HEK293 (cell line): ENCODE results near the gene AP1B1.

ENCODE experiments used
- CTCF ChIA-PET: fragments of 350-600 bp; formaldehyde crosslinking; extraction: SDS; loops from one replicate; lab custom pipeline; 2021; ENCODE audit warnings: antibody characterized with exemption; lab: Yijun Ruan, JAX
- POLR2A ChIA-PET: fragments of 300-600 bp; formaldehyde crosslinking; extraction: SDS; loops from one replicate; lab custom pipeline; 2020; ENCODE audit warnings: antibody characterized with exemption, inconsistent platforms; lab: Yijun Ruan, JAX
- H3K27ac ChIP-seq: fragments of 200-500 bp; sonication (Bioruptor generic); 2 replicates; pipeline ENCODE4 v1.5.1; 2014; ENCODE audit warnings: low read depth, low read length, control low read depth, inconsistent platforms; ENCODE audit errors: extremely low read depth
- H3K36me3 ChIP-seq, 2 experiments: fragments of 200-500 bp in 1 of 2; sonication (Bioruptor generic) in 1 of 2; 1 replicate in 1 of 2; 2 replicates in 1 of 2; pipeline ENCODE4 v1.5.1; 2014 to 2017; ENCODE audit warnings: inconsistent platforms in 2 of 2, low read length in 2 of 2; ENCODE audit not compliant: control insufficient read depth in 2 of 2, insufficient read depth in 1 of 2
- H3K4me1 ChIP-seq: fragments of 200-500 bp; sonication (Bioruptor generic); 2 replicates; pipeline ENCODE4 v1.5.1; 2014; ENCODE audit warnings: mild to moderate bottlenecking, low read length, inconsistent platforms; ENCODE audit not compliant: control insufficient read depth, insufficient read depth
- H3K4me3 ChIP-seq: 2 replicates; pipeline ENCODE4 v1.5.1; 2011; ENCODE audit warnings: low read depth, mild to moderate bottlenecking, control low read depth, low read length, moderate library complexity
- H3K9me3 ChIP-seq: fragments of 200-500 bp; sonication (Bioruptor generic); 2 replicates; pipeline ENCODE4 v1.5.1; 2014; ENCODE audit warnings: low read depth, low read length, inconsistent platforms; ENCODE audit not compliant: control insufficient read depth, insufficient read depth
- GLI4 ChIP-seq: fragments of 450-650 bp; formaldehyde crosslinking; IDR thresholded peaks from 2 replicates; pipeline ENCODE4 v1.5.1; 2016; ENCODE audit warnings: missing biosample characterization, missing genetic modification characterization
- INSM2 ChIP-seq: fragments of 450-650 bp; formaldehyde crosslinking; IDR thresholded peaks from 2 replicates; pipeline ENCODE4 v1.5.1; 2016; ENCODE audit warnings: missing biosample characterization, missing genetic modification characterization
- SALL2 ChIP-seq: fragments of 450-650 bp; formaldehyde crosslinking; IDR thresholded peaks from 2 replicates; pipeline ENCODE4 v1.5.0; 2017; ENCODE audit warnings: missing biosample characterization, mild to moderate bottlenecking, missing genetic modification characterization, borderline replicate concordance
- SP7 ChIP-seq: fragments of 450-650 bp; formaldehyde crosslinking; IDR thresholded peaks from 2 replicates; pipeline ENCODE4 v1.5.1; 2016; ENCODE audit warnings: missing biosample characterization, missing genetic modification characterization
- ZBTB17 ChIP-seq: fragments of 450-650 bp; formaldehyde crosslinking; IDR thresholded peaks from 2 replicates; pipeline ENCODE4 v1.5.1; 2016; ENCODE audit warnings: missing biosample characterization, missing genetic modification characterization
- ZBTB48 ChIP-seq: fragments of 450-650 bp; formaldehyde crosslinking; IDR thresholded peaks from 2 replicates; pipeline ENCODE4 v1.5.1; 2016; ENCODE audit warnings: missing biosample characterization, missing genetic modification characterization
- ZNF121 ChIP-seq: fragments of 450-650 bp; formaldehyde crosslinking; IDR thresholded peaks from 2 replicates; pipeline ENCODE4 v1.5.1; 2016; ENCODE audit warnings: missing biosample characterization, missing genetic modification characterization
- ZNF175 ChIP-seq: fragments of 450-650 bp; formaldehyde crosslinking; IDR thresholded peaks from 2 replicates; pipeline ENCODE4 v1.5.1; 2016; ENCODE audit warnings: missing biosample characterization, missing genetic modification characterization
- ZNF223 ChIP-seq: fragments of 450-650 bp; formaldehyde crosslinking; IDR thresholded peaks from 2 replicates; pipeline ENCODE4 v1.5.1; 2016; ENCODE audit warnings: missing biosample characterization, missing genetic modification characterization
- ZNF416 ChIP-seq: fragments of 450-650 bp; formaldehyde crosslinking; IDR thresholded peaks from 2 replicates; pipeline ENCODE4 v1.5.1; 2016; ENCODE audit warnings: missing biosample characterization, missing genetic modification characterization
- ZNF571 ChIP-seq: fragments of 450-650 bp; formaldehyde crosslinking; IDR thresholded peaks from 2 replicates; pipeline ENCODE4 v1.5.0; 2017; ENCODE audit warnings: missing biosample characterization, missing genetic modification characterization
- ZNF600 ChIP-seq: fragments of 450-650 bp; formaldehyde crosslinking; IDR thresholded peaks from 2 replicates; pipeline ENCODE4 v1.5.1; 2016; ENCODE audit warnings: missing biosample characterization, missing genetic modification characterization
- ZNF623 ChIP-seq: fragments of 450-650 bp; formaldehyde crosslinking; IDR thresholded peaks from 2 replicates; pipeline ENCODE4 v1.5.1; 2016; ENCODE audit warnings: missing biosample characterization, missing genetic modification characterization
- ZNF624 ChIP-seq: fragments of 450-650 bp; formaldehyde crosslinking; IDR thresholded peaks from 2 replicates; pipeline ENCODE4 v1.5.1; 2017; ENCODE audit warnings: missing biosample characterization, missing genetic modification characterization
- ZNF670 ChIP-seq: fragments of 450-650 bp; formaldehyde crosslinking; IDR thresholded peaks from 2 replicates; pipeline ENCODE4 v1.5.1; 2016; ENCODE audit warnings: missing biosample characterization, missing genetic modification characterization, low read depth
- ZNF701 ChIP-seq: fragments of 450-650 bp; formaldehyde crosslinking; IDR thresholded peaks from 2 replicates; pipeline ENCODE4 v1.5.1; 2016; ENCODE audit warnings: missing biosample characterization, missing genetic modification characterization
- ZNF747 ChIP-seq: fragments of 450-650 bp; formaldehyde crosslinking; IDR thresholded peaks from 2 replicates; pipeline ENCODE4 v1.5.1; 2016; ENCODE audit warnings: missing biosample characterization, missing genetic modification characterization
- ZNF776 ChIP-seq: fragments of 450-650 bp; formaldehyde crosslinking; IDR thresholded peaks from 2 replicates; pipeline ENCODE4 v1.5.0; 2017; ENCODE audit warnings: missing biosample characterization, missing genetic modification characterization, borderline replicate concordance
- ZNF777 ChIP-seq: fragments of 450-650 bp; formaldehyde crosslinking; IDR thresholded peaks from 2 replicates; pipeline ENCODE4 v1.5.1; 2017; ENCODE audit warnings: missing biosample characterization, missing genetic modification characterization, borderline replicate concordance
- ZNF843 ChIP-seq: fragments of 450-650 bp; formaldehyde crosslinking; IDR thresholded peaks from 2 replicates; pipeline ENCODE4 v1.5.1; 2016; ENCODE audit warnings: missing biosample characterization, missing genetic modification characterization
- TF ChIP-seq, protein P1 (sequence below): fragments of 450-650 bp; formaldehyde crosslinking; conservative IDR thresholded peaks from 2 replicates; pipeline ENCODE4 v1.5.1; 2016; ENCODE audit warnings: low read depth, missing biosample characterization, missing genetic modification characterization
- TF ChIP-seq, protein P2 (sequence below): fragments of 450-650 bp; formaldehyde crosslinking; IDR thresholded peaks from 2 replicates; pipeline ENCODE4 v1.5.1; 2016; ENCODE audit warnings: missing biosample characterization, missing genetic modification characterization
- TF ChIP-seq, protein P3 (sequence below): fragments of 450-650 bp; formaldehyde crosslinking; IDR thresholded peaks from 2 replicates; pipeline ENCODE4 v1.5.1; 2016; ENCODE audit warnings: missing biosample characterization, missing genetic modification characterization
- TF ChIP-seq, protein P4 (sequence below): fragments of 450-650 bp; formaldehyde crosslinking; IDR thresholded peaks from 2 replicates; pipeline ENCODE4 v1.5.1; 2016; ENCODE audit warnings: missing biosample characterization, missing genetic modification characterization, borderline replicate concordance

The AP1B1 gene

DNA sequence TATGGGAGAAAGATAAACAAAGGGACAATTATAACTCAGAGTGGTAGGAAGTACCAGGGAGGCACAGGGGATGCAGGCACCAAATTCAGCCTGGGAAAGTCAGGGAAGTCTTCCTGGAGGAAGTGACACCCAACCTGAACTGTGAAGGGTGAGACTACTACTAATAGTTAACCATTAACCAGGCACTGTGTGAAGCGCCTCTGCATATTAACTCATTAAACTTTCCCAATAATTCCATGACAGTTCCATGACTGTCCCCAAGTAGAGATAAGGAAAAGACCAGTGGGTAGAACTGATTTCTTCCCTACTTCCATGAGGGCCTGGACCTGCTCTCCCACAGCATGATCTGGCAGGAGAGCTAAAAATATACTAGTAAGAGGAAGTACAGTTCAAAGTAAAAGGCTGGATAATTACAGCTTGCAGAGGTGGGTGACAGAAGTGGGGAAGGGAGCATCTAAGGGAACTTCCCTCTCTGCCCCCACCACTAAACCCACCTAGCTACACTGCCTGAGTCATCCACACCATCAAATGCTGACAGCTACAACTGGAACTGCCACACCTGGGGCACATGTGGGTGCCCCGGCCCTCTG, 4.7 kb upstream of the AP1B1 start (continued):
- TF ChIP-seq ZNF624 (tag by site-specific recombination) (no peak), ZNF623 (tag by site-specific recombination) (no peak), ZNF416 (tag by site-specific recombination) (no peak), SALL2 (no peak), ZNF600 (tag by site-specific recombination) (no peak), INSM2 (tag by site-specific recombination) (no peak), ZNF121 (tag by site-specific recombination) (no peak), SP7 (tag by site-specific recombination) (peak; percentile 54; the same call in 1 of the 2 replicates), ZNF701 (tag by site-specific recombination) (no peak), ZNF670 (no peak)
- TF ChIP-seq, protein P1, sequence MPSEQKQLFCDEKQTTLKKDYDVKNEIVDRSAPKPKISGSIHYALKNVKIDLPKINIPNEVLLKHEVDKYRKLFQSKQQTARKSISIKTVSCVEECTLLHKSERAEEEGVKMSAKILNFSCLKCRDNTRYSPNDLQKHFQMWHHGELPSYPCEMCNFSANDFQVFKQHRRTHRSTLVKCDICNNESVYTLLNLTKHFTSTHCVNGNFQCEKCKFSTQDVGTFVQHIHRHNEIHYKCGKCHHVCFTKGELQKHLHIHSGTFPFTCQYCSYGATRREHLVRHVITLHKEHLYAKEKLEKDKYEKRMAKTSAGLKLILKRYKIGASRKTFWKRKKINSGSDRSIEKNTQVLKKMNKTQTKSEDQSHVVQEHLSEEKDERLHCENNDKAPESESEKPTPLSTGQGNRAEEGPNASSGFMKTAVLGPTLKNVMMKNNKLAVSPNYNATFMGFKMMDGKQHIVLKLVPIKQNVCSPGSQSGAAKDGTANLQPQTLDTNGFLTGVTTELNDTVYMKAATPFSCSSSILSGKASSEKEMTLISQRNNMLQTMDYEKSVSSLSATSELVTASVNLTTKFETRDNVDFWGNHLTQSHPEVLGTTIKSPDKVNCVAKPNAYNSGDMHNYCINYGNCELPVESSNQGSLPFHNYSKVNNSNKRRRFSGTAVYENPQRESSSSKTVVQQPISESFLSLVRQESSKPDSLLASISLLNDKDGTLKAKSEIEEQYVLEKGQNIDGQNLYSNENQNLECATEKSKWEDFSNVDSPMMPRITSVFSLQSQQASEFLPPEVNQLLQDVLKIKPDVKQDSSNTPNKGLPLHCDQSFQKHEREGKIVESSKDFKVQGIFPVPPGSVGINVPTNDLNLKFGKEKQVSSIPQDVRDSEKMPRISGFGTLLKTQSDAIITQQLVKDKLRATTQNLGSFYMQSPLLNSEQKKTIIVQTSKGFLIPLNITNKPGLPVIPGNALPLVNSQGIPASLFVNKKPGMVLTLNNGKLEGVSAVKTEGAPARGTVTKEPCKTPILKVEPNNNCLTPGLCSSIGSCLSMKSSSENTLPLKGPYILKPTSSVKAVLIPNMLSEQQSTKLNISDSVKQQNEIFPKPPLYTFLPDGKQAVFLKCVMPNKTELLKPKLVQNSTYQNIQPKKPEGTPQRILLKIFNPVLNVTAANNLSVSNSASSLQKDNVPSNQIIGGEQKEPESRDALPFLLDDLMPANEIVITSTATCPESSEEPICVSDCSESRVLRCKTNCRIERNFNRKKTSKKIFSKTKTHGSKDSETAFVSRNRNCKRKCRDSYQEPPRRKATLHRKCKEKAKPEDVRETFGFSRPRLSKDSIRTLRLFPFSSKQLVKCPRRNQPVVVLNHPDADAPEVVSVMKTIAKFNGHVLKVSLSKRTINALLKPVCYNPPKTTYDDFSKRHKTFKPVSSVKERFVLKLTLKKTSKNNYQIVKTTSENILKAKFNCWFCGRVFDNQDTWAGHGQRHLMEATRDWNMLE, result no peak
- TF ChIP-seq, protein P2, sequence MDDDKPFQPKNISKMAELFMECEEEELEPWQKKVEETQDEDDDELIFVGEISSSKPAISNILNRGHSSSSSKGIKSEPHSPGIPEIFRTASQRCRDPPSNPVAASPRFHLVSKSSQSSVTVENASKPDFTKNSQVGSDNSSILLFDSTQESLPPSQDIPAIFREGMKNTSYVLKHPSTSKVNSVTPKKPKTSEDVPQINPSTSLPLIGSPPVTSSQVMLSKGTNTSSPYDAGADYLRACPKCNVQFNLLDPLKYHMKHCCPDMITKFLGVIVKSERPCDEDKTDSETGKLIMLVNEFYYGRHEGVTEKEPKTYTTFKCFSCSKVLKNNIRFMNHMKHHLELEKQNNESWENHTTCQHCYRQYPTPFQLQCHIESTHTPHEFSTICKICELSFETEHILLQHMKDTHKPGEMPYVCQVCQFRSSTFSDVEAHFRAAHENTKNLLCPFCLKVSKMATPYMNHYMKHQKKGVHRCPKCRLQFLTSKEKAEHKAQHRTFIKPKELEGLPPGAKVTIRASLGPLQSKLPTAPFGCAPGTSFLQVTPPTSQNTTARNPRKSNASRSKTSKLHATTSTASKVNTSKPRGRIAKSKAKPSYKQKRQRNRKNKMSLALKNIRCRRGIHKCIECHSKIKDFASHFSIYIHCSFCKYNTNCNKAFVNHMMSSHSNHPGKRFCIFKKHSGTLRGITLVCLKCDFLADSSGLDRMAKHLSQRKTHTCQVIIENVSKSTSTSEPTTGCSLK (tag by site-specific recombination), result no peak
- TF ChIP-seq, protein P3, sequence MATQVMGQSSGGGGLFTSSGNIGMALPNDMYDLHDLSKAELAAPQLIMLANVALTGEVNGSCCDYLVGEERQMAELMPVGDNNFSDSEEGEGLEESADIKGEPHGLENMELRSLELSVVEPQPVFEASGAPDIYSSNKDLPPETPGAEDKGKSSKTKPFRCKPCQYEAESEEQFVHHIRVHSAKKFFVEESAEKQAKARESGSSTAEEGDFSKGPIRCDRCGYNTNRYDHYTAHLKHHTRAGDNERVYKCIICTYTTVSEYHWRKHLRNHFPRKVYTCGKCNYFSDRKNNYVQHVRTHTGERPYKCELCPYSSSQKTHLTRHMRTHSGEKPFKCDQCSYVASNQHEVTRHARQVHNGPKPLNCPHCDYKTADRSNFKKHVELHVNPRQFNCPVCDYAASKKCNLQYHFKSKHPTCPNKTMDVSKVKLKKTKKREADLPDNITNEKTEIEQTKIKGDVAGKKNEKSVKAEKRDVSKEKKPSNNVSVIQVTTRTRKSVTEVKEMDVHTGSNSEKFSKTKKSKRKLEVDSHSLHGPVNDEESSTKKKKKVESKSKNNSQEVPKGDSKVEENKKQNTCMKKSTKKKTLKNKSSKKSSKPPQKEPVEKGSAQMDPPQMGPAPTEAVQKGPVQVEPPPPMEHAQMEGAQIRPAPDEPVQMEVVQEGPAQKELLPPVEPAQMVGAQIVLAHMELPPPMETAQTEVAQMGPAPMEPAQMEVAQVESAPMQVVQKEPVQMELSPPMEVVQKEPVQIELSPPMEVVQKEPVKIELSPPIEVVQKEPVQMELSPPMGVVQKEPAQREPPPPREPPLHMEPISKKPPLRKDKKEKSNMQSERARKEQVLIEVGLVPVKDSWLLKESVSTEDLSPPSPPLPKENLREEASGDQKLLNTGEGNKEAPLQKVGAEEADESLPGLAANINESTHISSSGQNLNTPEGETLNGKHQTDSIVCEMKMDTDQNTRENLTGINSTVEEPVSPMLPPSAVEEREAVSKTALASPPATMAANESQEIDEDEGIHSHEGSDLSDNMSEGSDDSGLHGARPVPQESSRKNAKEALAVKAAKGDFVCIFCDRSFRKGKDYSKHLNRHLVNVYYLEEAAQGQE (tag by site-specific recombination), result no peak

DNA sequence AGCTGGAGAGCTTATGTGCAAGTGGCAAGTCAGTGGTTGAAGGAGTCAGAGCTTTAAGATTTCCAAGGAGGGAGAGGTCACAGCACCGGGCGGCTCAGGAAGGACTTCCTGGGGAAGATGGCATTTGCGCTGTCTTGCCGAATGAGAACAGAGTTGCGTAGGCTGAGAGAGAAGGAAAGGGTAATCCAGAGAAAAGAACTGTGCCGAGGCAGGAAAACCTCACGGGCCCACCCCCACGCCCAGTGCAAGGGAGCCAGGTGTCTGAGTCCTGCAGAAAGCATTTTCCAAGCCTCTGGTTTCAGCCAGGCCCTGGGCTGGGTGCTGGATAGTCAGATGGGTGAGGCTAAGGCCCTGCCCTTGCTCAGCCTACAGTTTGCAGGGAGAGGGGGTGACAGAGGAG, 3.2 kb upstream of the AP1B1 start:
- Histone ChIP-seq H3K27ac (no peak overlapping the region), H3K36me3 (peaks cover 0 to 4% of the 10 kb centered on the region in 2 experiments; a peak in 1 of 3 replicates), H3K4me3 (no peak overlapping the region), H3K9me3 (no peaks in the 10 kb centered on the region), H3K4me1 (peaks cover 6% of the 10 kb centered on the region; the same call in 1 of the 2 replicates)
- ChIA-PET CTCF (interaction anchor here (0.6 to 1.9 kb wide), 3 partner anchors 19 to 133 kb away, joined by 3 to 7 read pairs (median 3); no protein-coding TSS in a partner anchor), POLR2A (no interaction called here)
- no peak for TF ChIP-seq ZNF623 (tag by site-specific recombination)
- no peak for TF ChIP-seq ZNF776 (tag by site-specific recombination)
- TF ChIP-seq ZBTB48, result no peak
- TF ChIP-seq ZNF175 (tag by site-specific recombination), result no peak
- TF ChIP-seq ZBTB17 (tag by site-specific recombination), result no peak
- no peak for TF ChIP-seq ZNF843 (tag by site-specific recombination)
- no peak for TF ChIP-seq ZNF747
- no peak for TF ChIP-seq GLI4
- TF ChIP-seq ZNF223 (tag by site-specific recombination), result no peak
- TF ChIP-seq, protein P4, sequence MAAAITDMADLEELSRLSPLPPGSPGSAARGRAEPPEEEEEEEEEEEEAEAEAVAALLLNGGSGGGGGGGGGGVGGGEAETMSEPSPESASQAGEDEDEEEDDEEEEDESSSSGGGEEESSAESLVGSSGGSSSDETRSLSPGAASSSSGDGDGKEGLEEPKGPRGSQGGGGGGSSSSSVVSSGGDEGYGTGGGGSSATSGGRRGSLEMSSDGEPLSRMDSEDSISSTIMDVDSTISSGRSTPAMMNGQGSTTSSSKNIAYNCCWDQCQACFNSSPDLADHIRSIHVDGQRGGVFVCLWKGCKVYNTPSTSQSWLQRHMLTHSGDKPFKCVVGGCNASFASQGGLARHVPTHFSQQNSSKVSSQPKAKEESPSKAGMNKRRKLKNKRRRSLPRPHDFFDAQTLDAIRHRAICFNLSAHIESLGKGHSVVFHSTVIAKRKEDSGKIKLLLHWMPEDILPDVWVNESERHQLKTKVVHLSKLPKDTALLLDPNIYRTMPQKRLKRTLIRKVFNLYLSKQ (tag by site-specific recombination), result no peak
- no peak for TF ChIP-seq ZNF777 (tag by site-specific recombination)
- no peak for TF ChIP-seq ZNF571 (tag by site-specific recombination)
